Mammary epithelial cell (primary cell): ENCODE data around the gene TMEM176A.

Experiments
- EZH2 ChIP-seq: IDR thresholded peaks from 2 replicates; pipeline ENCODE4 v1.6.1; 2012; ENCODE audit warnings: low read length, inconsistent platforms, borderline replicate concordance
- TF ChIP-seq, protein P1 (sequence below), 2 donors: IDR thresholded peaks in 1 of 2; conservative IDR thresholded peaks in 1 of 2; 2 replicates each; pipeline ENCODE4 v1.5.1; 2011 to 2012; ENCODE audit warnings: inconsistent platforms in 2 of 2, low read length in 2 of 2, mild to moderate bottlenecking in 2 of 2, control low read depth in 1 of 2, low read depth in 1 of 2; ENCODE audit not compliant: insufficient read depth in 1 of 2; ENCODE audit errors: extremely low read depth in 1 of 2

- TF ChIP-seq, protein P1, sequence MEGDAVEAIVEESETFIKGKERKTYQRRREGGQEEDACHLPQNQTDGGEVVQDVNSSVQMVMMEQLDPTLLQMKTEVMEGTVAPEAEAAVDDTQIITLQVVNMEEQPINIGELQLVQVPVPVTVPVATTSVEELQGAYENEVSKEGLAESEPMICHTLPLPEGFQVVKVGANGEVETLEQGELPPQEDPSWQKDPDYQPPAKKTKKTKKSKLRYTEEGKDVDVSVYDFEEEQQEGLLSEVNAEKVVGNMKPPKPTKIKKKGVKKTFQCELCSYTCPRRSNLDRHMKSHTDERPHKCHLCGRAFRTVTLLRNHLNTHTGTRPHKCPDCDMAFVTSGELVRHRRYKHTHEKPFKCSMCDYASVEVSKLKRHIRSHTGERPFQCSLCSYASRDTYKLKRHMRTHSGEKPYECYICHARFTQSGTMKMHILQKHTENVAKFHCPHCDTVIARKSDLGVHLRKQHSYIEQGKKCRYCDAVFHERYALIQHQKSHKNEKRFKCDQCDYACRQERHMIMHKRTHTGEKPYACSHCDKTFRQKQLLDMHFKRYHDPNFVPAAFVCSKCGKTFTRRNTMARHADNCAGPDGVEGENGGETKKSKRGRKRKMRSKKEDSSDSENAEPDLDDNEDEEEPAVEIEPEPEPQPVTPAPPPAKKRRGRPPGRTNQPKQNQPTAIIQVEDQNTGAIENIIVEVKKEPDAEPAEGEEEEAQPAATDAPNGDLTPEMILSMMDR (conservative IDR thresholded peaks at IDR 0.05 in 1 of 2, IDR thresholded peaks at IDR 0.05 in 1 of 2; ENCODE audit: extremely low read depth in 1 of 2, insufficient read depth in 1 of 2, low read depth in 1 of 2, low read length in 2 of 2): no peak
- no peak for TF ChIP-seq EZH2
Measured at GRCh38 chr7:150845421-150845861, 44.9 kb downstream of the TMEM176A start.
